KOPT-K1 (cell line): ENCODE data around the gene SLC17A9.
A peak's percentile ranks its signal among the peaks of the same experiment; 100 is the strongest.
"Not testable (repeated sequence)": the region's sequence is repeated elsewhere in the genome, so short reads cannot be mapped to it uniquely, and the experiment has no call there.

Experiments
- H3K27ac ChIP-seq: fragments of 200-600 bp; sonication (generic); 2 replicates; pipeline ENCODE4 v1.5.1; 2016; ENCODE audit warnings: antibody characterized with exemption, mild to moderate bottlenecking, low read depth, low read length; ENCODE audit not compliant: poor library complexity, severe bottlenecking
- H3K36me3 ChIP-seq: fragments of 200-600 bp; sonication (generic); 2 replicates; pipeline ENCODE4 v1.5.1; 2017; ENCODE audit warnings: antibody characterized with exemption, mild to moderate bottlenecking, low read length, moderate library complexity; ENCODE audit not compliant: insufficient read depth
- H3K9me3 ChIP-seq: fragments of 200-600 bp; sonication (generic); 2 replicates; pipeline ENCODE4 v1.5.1; 2017; ENCODE audit warnings: antibody characterized with exemption, low read length, mild to moderate bottlenecking; ENCODE audit not compliant: insufficient read depth, poor library complexity, severe bottlenecking

Gene SLC17A9

DNA sequence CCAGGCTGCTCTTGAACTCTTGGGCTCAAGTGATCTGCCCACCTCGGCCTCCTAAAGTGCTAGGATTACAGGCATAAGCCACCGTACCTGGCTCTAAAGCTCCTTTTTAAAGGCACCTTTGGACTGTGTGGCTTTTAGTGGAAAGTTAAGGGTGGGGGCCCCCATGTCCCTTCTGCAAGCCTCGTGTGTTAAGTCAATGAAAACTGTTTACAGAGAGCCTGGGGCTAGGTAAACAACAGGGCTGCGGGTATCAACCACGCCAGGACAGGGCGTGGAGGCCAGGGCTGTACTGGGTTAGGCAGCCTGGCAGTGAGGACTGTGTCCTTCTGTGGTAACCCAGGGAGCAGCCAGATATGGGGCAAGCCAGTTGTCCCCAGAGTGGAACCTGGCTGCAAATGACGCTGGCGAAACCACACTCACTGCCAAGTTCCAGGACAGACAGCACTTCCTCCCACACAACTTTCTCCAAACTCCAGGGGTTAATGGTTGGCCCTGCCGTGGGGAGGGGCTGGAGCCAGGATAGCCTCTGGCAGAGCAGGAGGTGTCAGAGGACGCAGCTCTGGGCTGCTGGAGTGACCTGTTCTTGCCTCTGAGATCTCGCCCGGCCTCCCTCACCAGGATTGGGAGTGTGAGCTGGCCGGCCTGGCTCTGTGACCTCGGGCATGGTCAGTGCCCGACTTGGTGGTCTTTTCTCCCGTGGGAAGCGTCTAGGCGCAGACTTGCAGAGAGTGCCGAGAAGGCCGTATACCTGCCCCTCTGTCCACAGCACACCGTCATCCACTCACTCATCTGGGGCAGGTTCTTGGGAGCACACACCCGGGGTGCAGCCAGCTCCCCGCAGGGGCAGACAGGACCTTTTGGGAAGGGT, 3.2 kb downstream of the SLC17A9 start:
- Histone ChIP-seq H3K27ac (peak overlapping the region; percentile 87), H3K36me3 (0 out of 2 replicates have a peak, but pooled peaks cover under 1% of the 10 kb centered on the region), H3K9me3 (no peaks in the 10 kb centered on the region)

GRCh38 chr20:62956387-62957135, 4.1 kb downstream of the SLC17A9 start:
- Histone ChIP-seq H3K27ac (no peak overlapping the region), H3K36me3 (no peaks in the 10 kb centered on the region)

GRCh38 chr20:62957136-62958117, 4.9 kb downstream of the SLC17A9 start:
- Histone ChIP-seq H3K9me3 (no peaks in the 10 kb centered on the region), H3K36me3 (no peaks in the 10 kb centered on the region), H3K27ac (no peak overlapping the region)

More at GRCh38 chr20:62956387-62957135, 4.1 kb downstream of the SLC17A9 start:
- no peaks in the 10 kb centered on the region for H3K9me3 ChIP-seq

GRCh38 chr20:62958388-62959100, 6.0 kb downstream of the SLC17A9 start:
- Histone ChIP-seq H3K27ac (peak overlapping the region; percentile 68), H3K9me3 (no peaks in the 10 kb centered on the region), H3K36me3 (no peaks in the 10 kb centered on the region)

DNA sequence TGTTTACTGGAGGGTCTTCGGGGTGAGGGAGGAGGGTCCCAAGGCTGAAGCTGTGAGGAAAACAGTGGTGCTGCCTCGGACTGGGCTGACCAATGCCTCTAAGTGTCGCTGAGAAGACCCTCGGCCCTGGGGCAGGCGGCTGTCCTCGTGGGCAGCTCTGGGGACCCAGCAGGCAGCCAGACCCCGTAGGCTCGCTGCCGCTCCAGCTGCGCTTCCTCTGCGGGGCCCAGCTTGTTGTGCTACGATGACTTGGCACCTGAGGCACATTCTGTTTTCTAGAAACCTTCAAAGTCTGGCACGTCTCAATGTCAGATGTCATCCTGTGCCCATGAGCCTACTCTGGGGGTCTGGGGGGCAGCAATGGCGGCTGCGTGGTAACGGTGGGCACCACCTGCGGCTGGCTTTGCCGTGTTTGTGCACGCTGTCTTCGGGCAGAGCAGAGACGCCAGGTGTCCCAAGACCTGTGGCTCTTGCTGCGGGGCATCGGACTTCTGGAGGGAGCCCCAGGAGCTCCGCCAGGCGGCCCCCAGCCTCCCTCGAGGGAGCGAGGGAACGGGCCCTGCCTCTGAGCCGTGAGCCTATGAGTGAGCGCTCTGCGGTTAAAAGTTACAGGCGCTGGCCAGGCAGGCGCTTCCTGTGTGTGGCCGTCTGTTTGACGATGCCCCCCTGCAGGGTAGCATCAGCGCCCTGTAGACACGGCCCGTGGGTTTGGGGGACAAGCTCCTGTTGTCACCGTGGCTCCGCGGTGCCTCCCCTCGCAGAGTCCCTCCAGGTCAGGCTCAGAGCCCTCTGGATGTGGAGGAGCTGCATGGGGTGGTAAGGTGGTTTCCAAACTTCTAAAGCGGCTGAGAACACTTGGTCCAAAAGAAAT, 6.8 kb downstream of the SLC17A9 start:
- Histone ChIP-seq H3K9me3 (no peaks in the 10 kb centered on the region), H3K36me3 (no peaks in the 10 kb centered on the region), H3K27ac (peak overlapping the region; percentile 68)

- Histone ChIP-seq H3K27ac (peak overlapping the region; percentile 68), H3K36me3 (no peaks in the 10 kb centered on the region), H3K9me3 (no peaks in the 10 kb centered on the region)
Observed at GRCh38 chr20:62959998-62960436, 7.5 kb downstream of the SLC17A9 start.

DNA sequence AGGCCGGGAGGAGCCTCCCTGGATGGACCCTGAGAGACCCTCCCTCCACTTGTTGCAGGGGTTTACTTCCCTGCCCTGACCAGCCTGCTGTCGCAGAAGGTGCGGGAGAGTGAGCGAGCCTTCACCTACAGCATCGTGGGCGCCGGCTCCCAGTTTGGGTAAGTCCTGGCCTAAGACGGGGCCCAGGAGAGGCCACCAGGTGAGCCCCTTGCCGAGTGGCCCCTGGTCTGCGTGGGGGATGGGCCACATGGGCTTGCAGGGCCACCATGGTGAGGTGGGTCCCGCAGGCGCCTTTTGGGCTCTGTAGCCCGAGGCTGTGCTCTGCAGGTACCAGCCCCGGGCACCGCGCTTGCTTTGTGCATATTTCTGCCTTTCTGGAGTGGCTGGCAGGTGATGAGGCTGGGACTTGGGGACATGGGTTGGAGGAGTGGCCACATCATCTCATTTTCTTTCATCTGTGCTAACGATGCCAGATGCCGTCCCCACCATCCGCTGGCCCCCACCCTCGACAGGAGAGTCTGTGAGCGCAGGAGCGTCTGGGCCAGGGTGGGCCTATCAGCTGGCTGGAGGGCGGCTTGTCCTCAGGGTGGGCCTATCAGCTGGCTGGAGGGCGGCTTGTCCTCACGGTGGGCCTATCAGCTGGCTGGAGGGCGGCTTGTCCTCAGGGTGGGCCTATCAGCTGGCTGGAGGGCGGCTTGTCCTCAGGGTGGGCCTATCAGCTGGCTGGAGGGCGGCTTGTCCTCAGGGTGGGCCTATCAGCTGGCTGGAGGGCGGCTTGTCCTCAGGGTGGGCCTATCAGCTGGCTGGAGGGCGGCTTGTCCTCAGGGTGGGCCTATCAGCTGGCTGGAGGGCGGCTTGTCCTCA, 8.2 kb downstream of the SLC17A9 start:
- H3K9me3 ChIP-seq, H3K36me3 ChIP-seq, H3K27ac ChIP-seq: not testable (repeated sequence)

DNA sequence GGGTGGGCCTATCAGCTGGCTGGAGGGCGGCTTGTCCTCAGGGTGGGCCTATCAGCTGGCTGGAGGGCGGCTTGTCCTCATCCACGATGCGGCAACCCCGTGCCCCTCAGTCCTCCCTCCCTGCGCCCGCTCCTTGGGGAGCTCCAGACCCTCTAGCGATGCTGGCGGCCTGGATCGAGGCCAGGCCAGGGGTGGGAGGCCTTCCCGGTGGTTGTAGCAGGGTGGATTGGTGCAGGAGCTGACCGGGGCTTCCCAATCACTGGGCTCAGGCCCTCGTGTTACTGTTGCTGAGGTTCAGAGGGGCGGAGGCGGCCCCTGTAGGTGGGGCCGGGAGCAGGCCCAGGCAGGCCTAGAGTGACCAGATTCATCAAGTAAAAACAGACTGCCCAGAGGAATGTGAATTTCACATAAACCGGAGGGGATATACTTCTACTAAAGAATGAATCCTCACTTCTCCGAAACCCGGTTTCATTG, 8.8 kb downstream of the SLC17A9 start:
- Histone ChIP-seq H3K36me3 (no peaks in the 10 kb centered on the region), H3K9me3 (no peaks in the 10 kb centered on the region), H3K27ac (no peak overlapping the region)

DNA sequence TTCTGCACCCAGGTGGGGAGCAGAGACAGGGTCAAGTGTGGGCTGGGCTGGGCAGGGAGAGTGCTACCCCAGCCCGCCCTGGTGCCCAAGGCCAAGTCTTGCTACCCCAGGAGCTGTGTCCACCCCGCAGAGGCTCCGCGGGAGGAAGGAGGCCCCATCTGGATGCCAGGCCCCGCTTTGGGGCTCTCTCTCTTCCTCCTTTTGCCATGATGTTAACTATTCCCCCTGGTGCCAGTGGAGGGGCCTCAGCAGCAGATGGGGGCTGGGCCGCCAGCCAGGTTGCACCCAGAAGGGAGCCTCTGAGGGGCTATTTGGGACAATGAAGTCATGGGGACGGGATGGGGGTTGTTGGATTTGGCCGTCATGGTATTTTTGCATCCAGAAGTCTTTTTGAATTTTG, 9.3 kb downstream of the SLC17A9 start:
- H3K27ac ChIP-seq, result no peak overlapping the region
- H3K9me3 ChIP-seq, result no peaks in the 10 kb centered on the region
- H3K36me3 ChIP-seq, result no peaks in the 10 kb centered on the region

- no peaks in the 10 kb centered on the region for H3K36me3 ChIP-seq
- no peaks in the 10 kb centered on the region for H3K9me3 ChIP-seq
- no peak overlapping the region for H3K27ac ChIP-seq
Observed at GRCh38 chr20:62962221-62962879, 9.8 kb downstream of the SLC17A9 start.

GRCh38 chr20:62962891-62963613, 10.5 kb downstream of the SLC17A9 start:
- H3K27ac ChIP-seq, result no peak overlapping the region
- H3K36me3 ChIP-seq, result no peaks in the 10 kb centered on the region
- no peaks in the 10 kb centered on the region for H3K9me3 ChIP-seq
